CD14-positive monocyte (primary cell): Measurements from ENCODE around the gene CD24. TPM values are rescaled to one million over a fixed set of nuclear protein-coding genes. Genes with fewer than 3 reads are reported as not detected.

ENCODE experiments used
- DNase-seq, 3 donors: peaks; one replicate each; pipeline ENCODE4 v3.0.0-alpha.2; 2011 to 2022
- H2AFZ ChIP-seq: 2 replicates; pipeline ENCODE4 v1.6.0; 2012; ENCODE audit warnings: mild to moderate bottlenecking, low read depth, low read length, inconsistent platforms; ENCODE audit not compliant: insufficient read depth, poor library complexity, severe bottlenecking
- H3K27ac ChIP-seq, 2 donors: 1 replicate in 1 of 2; 2 replicates in 1 of 2; pipeline ENCODE4 v1.5.1; 2012 to 2013; ENCODE audit warnings: low read length in 2 of 2, control low read depth in 1 of 2, inconsistent platforms in 1 of 2, low read depth in 1 of 2, mild to moderate bottlenecking in 1 of 2
- H3K27me3 ChIP-seq, 2 donors: one replicate each; pipeline versions ENCODE4 v1.6.0 to v1.6.1; 2011 to 2013; ENCODE audit warnings: low read length in 2 of 2; ENCODE audit not compliant: control insufficient read depth in 2 of 2, insufficient read depth in 2 of 2
- H3K36me3 ChIP-seq, 2 donors: replicated peaks in 1 of 2; 1 replicate in 1 of 2; 2 replicates in 1 of 2; pipeline versions ENCODE4 v1.5.1 to v1.6.1; 2012 to 2013; ENCODE audit warnings: low read length in 2 of 2, control low read depth in 1 of 2, inconsistent platforms in 1 of 2, mild to moderate bottlenecking in 1 of 2; ENCODE audit not compliant: insufficient read depth in 2 of 2, control insufficient read depth in 1 of 2
- H3K4me1 ChIP-seq, 2 donors: 1 replicate in 1 of 2; 2 replicates in 1 of 2; pipeline versions ENCODE4 v1.5.1 to v1.6.1; 2012 to 2013; ENCODE audit warnings: low read length in 2 of 2, control low read depth in 1 of 2, inconsistent platforms in 1 of 2, mild to moderate bottlenecking in 1 of 2, moderate library complexity in 1 of 2; ENCODE audit not compliant: insufficient read depth in 2 of 2, control insufficient read depth in 1 of 2
- H3K4me2 ChIP-seq: replicated peaks from 2 replicates; pipeline ENCODE3; 2012; ENCODE audit warnings: low read length, moderate library complexity, mild to moderate bottlenecking; ENCODE audit not compliant: poor library complexity, severe bottlenecking; ENCODE audit errors: extremely low read depth
- H3K4me3 ChIP-seq, 3 experiments: fragments of 200-600 bp in 1 of 3; sonication (generic) in 1 of 3; replicated peaks in 1 of 3; 1 replicate in 2 of 3; 2 replicates in 1 of 3; pipeline ENCODE4 v1.5.1; 2011 to 2013; ENCODE audit warnings: low read length in 3 of 3, mild to moderate bottlenecking in 3 of 3, control low read depth in 2 of 3, low read depth in 2 of 3, inconsistent platforms in 1 of 3, moderate library complexity in 1 of 3
- H3K79me2 ChIP-seq: 2 replicates; pipeline ENCODE4 v1.6.0; 2012; ENCODE audit warnings: mild to moderate bottlenecking, control low read depth, inconsistent platforms, low read length, moderate library complexity; ENCODE audit not compliant: insufficient read depth
- H3K9ac ChIP-seq: 2 replicates; pipeline ENCODE4 v1.6.0; 2017; ENCODE audit warnings: low read length, mild to moderate bottlenecking; ENCODE audit not compliant: insufficient read depth, poor library complexity, severe bottlenecking
- H3K9me3 ChIP-seq, 2 donors: replicated peaks in 1 of 2; 1 replicate in 1 of 2; 2 replicates in 1 of 2; pipeline versions ENCODE4 v1.5.1 to v1.6.1; 2012 to 2013; ENCODE audit warnings: low read length in 2 of 2, control low read depth in 1 of 2; ENCODE audit not compliant: control insufficient read depth in 1 of 2, insufficient read depth in 1 of 2
- H4K20me1 ChIP-seq: 2 replicates; pipeline ENCODE4 v1.6.0; 2012; ENCODE audit warnings: mild to moderate bottlenecking, low read length, control low read depth, moderate library complexity; ENCODE audit not compliant: insufficient read depth
- H3K27ac Mint-ChIP-seq, 7 donors: one replicate each; pipeline ENCODE4 v1.8.0; 2020; ENCODE audit warnings: mild to moderate bottlenecking in 7 of 7, mixed read lengths in 7 of 7, moderate library complexity in 6 of 7, inconsistent platforms in 2 of 7
- H3K27me3 Mint-ChIP-seq, 3 donors: one replicate each; pipeline ENCODE4 v1.8.0; 2021 to 2022; ENCODE audit warnings: low read depth in 3 of 3, mild to moderate bottlenecking in 3 of 3, mixed read lengths in 3 of 3, moderate library complexity in 3 of 3, inconsistent platforms in 1 of 3
- H3K36me3 Mint-ChIP-seq, 2 donors: one replicate each; pipeline ENCODE4 v1.8.0; 2020; ENCODE audit warnings: mixed read lengths in 2 of 2, inconsistent platforms in 1 of 2, mild to moderate bottlenecking in 1 of 2
- H3K4me1 Mint-ChIP-seq: one replicate; pipeline ENCODE4 v1.8.0; 2020; ENCODE audit warnings: mild to moderate bottlenecking, mixed read lengths
- H3K4me3 Mint-ChIP-seq, 2 donors: one replicate each; pipeline ENCODE4 v1.8.0; 2020; ENCODE audit warnings: mild to moderate bottlenecking in 2 of 2, mixed read lengths in 2 of 2, moderate library complexity in 1 of 2
- H3K9me3 Mint-ChIP-seq, 7 donors: one replicate each; pipeline ENCODE4 v1.8.0; 2020 to 2022; ENCODE audit warnings: mixed read lengths in 7 of 7, mild to moderate bottlenecking in 6 of 7, moderate library complexity in 6 of 7, inconsistent platforms in 2 of 7
- WGBS: methylation state at CpG from one replicate; pipeline ENCODE4 v1.1.5; 2013; ENCODE audit warnings: missing lambda C conversion rate; ENCODE audit not compliant: insufficient coverage; 5-methylcytosine and 5-hydroxymethylcytosine counted together
- intact Hi-C, 2 donors: fragments of 100-400 bp; cut with micrococcal nuclease; formaldehyde crosslinking; loops; one replicate each; pipeline versions ENCODE4 v1.15.0 to v1.15.1; 2023
- polyA minus RNA-seq: library from RNA; depleted of rRNA, polyadenylated mRNA; stranded (reverse); fragments of >200 nt; gene quantifications from 2 replicates; pipeline ENCODE4 v1.2.3, GENCODE V29; 2012
- polyA plus RNA-seq, 3 donors: library from polyadenylated mRNA; depleted of rRNA in 1 of 3; unstranded in 2 of 3; stranded (reverse) in 1 of 3; fragments of 300-500 nt in 2 of 3; fragments of >200 nt in 1 of 3; fragmentation: Illumina TruSeq in 2 of 3; gene quantifications; 1 replicate in 2 of 3; 2 replicates in 1 of 3; pipeline ENCODE4 v1.2.3, GENCODE V29; 2012 to 2021
- total RNA-seq, 12 experiments: library from RNA in 1 of 12; stranded (reverse) in 1 of 12; fragments of 120-200 nt in 1 of 12; gene quantifications; one replicate each; pipeline ENCODE4 v1.2.4 and lab custom pipeline; 2013 to 2026; ENCODE audit warnings: mixed read lengths in 6 of 12, inconsistent platforms in 1 of 12
- TF ChIP-seq, protein P1 (sequence below): fragments of 200-600 bp; IDR thresholded peaks from one replicate; pipeline ENCODE4 v1.8.0; 2022; ENCODE audit warnings: antibody characterized with exemption, mild to moderate bottlenecking

The CD24 gene, protein sequence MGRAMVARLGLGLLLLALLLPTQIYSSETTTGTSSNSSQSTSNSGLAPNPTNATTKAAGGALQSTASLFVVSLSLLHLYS
- total RNA-seq (2013), result 1.7 TPM
- under 1 TPM; 0.05 to 0.46 (median 0.29) TPM for polyA plus RNA-seq
- polyA minus RNA-seq, result 0.14 and 0.24 TPM in 2 replicates
- total RNA-seq (lab: John Stamatoyannopoulos, UW), result 0 to 69.5 (median 0.27) reads per million in 11 experiments

DNA sequence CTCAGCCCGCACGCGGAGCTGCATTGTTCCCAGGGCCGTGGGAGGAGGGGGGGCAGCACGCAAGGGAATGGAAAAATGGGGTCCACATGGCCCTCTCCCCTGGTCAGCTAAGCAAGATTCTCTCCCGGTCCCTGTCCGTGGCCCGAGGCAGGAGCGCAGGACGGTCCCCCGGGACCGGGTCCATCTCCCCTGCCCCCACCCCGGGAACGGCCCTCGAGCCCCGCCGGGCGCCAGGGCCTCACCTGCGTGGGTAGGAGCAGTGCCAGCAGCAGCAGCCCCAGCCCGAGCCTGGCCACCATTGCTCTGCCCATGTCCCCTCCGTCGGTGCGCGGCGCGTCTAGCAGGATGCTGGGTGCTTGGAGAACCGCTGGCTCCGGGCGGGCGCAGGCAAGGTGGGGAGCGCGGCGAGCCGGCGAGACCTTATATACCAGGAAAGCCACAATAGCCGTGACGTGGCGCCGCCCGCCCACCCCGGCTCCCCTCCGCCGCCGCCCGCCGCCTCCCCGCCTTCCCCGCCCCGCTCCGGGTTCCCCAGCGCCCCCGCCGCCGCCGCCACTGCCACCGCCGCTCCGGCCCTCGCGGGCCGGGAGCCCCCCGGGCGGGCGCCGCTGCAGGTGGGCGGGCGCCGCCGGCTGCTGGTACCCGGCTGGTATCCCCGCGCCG, at the start of gene CD24:
Gene CD24, minus strand, starts transcription at position 394 of the 663 bp plus-strand sequence. Its CDS starts 83 bp downstream, at position 311.
- Histone ChIP-seq H3K79me2 (no peaks in the 10 kb centered on the region), H3K4me1 (peaks cover 21 to 25% of the 10 kb centered on the region in 2 donors), H3K27ac (no peak within 1 kb of the TSS), H2AFZ (peak within 1 kb of the TSS; percentile 73), H3K4me2 (peak within 1 kb of the TSS; percentile 93), H3K36me3 (no peaks in the 10 kb centered on the region), H4K20me1 (no peaks in the 10 kb centered on the region), H3K9me3 (peaks cover 0 to 16% of the 10 kb centered on the region in 2 donors), H3K4me3 (peak within 1 kb of the TSS; percentile 30 to 75 (median 42)), H3K27me3 (peaks cover 48 to 66% of the 10 kb centered on the region in 2 donors), H3K9ac (no peak within 1 kb of the TSS)
- H3K27ac Mint-ChIP-seq, result no peak within 1 kb of the TSS
- H3K27me3 Mint-ChIP-seq, result peaks cover 64 to 84% (median 72%) of the 10 kb centered on the region in 3 donors
- 1% methylated on average over 49 of the region's 73 CpGs for WGBS
- intact Hi-C loops, result loop anchor here in 1 of 2 donors (10.0 kb wide), 1 partner anchor 390 kb away; no protein-coding TSS in a partner anchor
- peaks cover 0 to 4% of the 10 kb centered on the region in 2 donors for H3K36me3 Mint-ChIP-seq
- H3K4me3 Mint-ChIP-seq, result peak within 1 kb of the TSS; percentile 69 to 84
- peaks cover 14% of the 10 kb centered on the region for H3K4me1 Mint-ChIP-seq
- no peak for DNase-seq
- TF ChIP-seq, protein P1, sequence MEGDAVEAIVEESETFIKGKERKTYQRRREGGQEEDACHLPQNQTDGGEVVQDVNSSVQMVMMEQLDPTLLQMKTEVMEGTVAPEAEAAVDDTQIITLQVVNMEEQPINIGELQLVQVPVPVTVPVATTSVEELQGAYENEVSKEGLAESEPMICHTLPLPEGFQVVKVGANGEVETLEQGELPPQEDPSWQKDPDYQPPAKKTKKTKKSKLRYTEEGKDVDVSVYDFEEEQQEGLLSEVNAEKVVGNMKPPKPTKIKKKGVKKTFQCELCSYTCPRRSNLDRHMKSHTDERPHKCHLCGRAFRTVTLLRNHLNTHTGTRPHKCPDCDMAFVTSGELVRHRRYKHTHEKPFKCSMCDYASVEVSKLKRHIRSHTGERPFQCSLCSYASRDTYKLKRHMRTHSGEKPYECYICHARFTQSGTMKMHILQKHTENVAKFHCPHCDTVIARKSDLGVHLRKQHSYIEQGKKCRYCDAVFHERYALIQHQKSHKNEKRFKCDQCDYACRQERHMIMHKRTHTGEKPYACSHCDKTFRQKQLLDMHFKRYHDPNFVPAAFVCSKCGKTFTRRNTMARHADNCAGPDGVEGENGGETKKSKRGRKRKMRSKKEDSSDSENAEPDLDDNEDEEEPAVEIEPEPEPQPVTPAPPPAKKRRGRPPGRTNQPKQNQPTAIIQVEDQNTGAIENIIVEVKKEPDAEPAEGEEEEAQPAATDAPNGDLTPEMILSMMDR, result no peak
- peaks cover 0 to 14% (median 5%) of the 10 kb centered on the region in 7 donors for H3K9me3 Mint-ChIP-seq

DNA sequence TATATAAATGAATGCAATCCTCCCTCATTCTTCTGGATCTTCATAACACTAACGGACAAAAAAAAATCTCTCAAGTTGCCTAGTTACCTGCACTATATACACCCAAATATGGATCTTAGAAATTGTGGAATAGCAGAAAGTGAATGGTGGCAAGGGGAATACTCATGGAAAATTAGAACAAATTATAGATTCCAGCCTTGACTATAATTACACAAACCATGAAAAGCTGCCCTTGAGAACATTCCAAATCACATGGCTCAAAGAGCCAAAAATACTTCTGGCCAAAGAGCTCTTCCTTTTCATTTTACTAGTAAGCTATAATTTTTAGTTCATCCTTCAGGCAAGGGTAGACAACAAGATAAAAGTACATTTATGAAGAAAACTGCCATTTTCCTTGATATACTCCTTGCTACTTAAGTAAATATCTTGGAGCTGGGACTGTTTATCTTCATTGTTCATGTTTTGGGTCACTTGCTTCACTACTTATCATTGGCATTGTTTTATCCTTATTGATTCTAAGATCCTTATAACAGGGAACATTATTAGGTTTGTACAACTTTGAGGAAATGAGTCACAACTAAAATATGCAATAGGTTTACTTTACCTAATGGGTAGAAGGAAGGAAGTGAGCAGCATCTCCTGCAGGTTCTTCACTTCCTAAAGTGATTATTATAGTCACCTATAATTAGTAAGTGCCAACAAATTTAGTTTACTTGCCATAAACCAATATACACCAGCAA, 47.1 kb upstream of the CD24 start:
- Mint-ChIP-seq H3K27ac (no peak overlapping the region), H3K27me3 (peaks cover 0 to 9% (median 4%) of the 10 kb centered on the region in 3 donors), H3K4me3 (no peak overlapping the region), H3K36me3 (no peaks in the 10 kb centered on the region), H3K4me1 (no peaks in the 10 kb centered on the region), H3K9me3 (peaks cover 0 to under 1% (median 0%) of the 10 kb centered on the region in 7 donors)
- Histone ChIP-seq H3K4me1 (no peaks in the 10 kb centered on the region), H3K79me2 (no peaks in the 10 kb centered on the region), H3K9me3 (no peaks in the 10 kb centered on the region), H3K4me2 (no peak overlapping the region), H4K20me1 (no peaks in the 10 kb centered on the region), H2AFZ (no peak overlapping the region), H3K27me3 (no peaks in the 10 kb centered on the region), H3K36me3 (no peaks in the 10 kb centered on the region), H3K4me3 (no peak overlapping the region), H3K9ac (no peak overlapping the region), H3K27ac (no peak overlapping the region)
- no peak for DNase-seq
- intact Hi-C loops, result no loop called here
- no CpG with 5 or more reads among the region's 1 CpG for WGBS
- TF ChIP-seq, protein P1, result no peak
